HFFc6 (cell line): Measurements from ENCODE around the gene COX4I1. TPM values are rescaled to one million over a fixed set of nuclear protein-coding genes. Genes with fewer than 3 reads are reported as not detected.

Experiments
- DNase-seq: peaks from one replicate; pipeline ENCODE4 v3.0.0-alpha.2; 2018
- H3K27ac Mint-ChIP-seq: 2 replicates; pipeline ENCODE4 v1.8.0; 2020; ENCODE audit warnings: mild to moderate bottlenecking, mixed read lengths
- H3K27me3 Mint-ChIP-seq: 2 replicates; pipeline ENCODE4 v1.8.0; 2021; ENCODE audit warnings: mild to moderate bottlenecking, moderate library complexity, mixed read lengths; ENCODE audit not compliant: insufficient read depth
- H3K36me3 Mint-ChIP-seq: 2 replicates; pipeline ENCODE4 v1.8.0; 2021; ENCODE audit warnings: low read depth, mixed read lengths
- H3K4me1 Mint-ChIP-seq: 2 replicates; pipeline ENCODE4 v1.8.0; 2020; ENCODE audit warnings: low read depth, mixed read lengths
- H3K4me3 Mint-ChIP-seq: 2 replicates; pipeline ENCODE4 v1.8.0; 2020; ENCODE audit warnings: mild to moderate bottlenecking, moderate library complexity, mixed read lengths
- H3K9me3 Mint-ChIP-seq: 2 replicates; pipeline ENCODE4 v1.8.0; 2020; ENCODE audit warnings: mild to moderate bottlenecking, mixed read lengths
- CTCF ChIP-seq: fragments of 200-600 bp; sonication (generic); IDR thresholded peaks from 2 replicates; pipeline ENCODE4 v1.5.0; 2021; ENCODE audit warnings: antibody characterized with exemption, mild to moderate bottlenecking
- total RNA-seq, 6 experiments: library from RNA; stranded (reverse); fragmentation: NEBNext Ultra II Directional; extraction: Animal tissue kit (Norgen Biotek cat#: 25700); gene quantifications; 2 replicates in 1 of 6; 3 replicates in 5 of 6; pipeline ENCODE4 v1.2.3, GENCODE V29; 2021

COX4I1 gene
- total RNA-seq, 6 experiments from 2014 or later, result 427 to 518 (median 497) TPM

DNA sequence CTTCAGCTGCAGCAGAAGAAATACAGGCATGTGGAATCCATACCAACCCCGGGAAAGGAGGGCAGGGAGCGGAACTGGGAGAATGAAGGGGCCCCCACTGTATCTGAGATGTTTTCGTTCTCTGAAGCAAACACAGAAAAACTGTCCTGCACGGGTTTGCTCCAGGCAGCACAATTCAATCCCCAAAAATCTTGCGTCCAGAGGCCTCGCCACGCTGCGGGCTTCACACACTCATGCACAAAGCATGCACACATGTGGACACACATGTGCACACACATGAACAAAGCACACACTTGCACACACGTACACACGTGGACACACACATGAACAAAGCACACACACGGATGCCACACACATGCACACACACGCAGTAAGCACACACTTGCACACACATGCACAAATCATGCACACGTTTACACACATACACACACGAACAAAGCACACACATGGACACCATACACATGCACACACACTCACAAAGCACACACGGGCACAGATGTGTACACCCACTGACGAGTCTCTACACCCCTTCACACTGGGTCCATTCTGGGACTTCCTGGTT is 27.3 kb downstream of the COX4I1 start:
- DNase-seq, result no peak
- Mint-ChIP-seq H3K27me3 (peaks cover 37% of the 10 kb centered on the region), H3K36me3 (no peaks in the 10 kb centered on the region; the same call in 1 of the 2 replicates), H3K4me1 (no peaks in the 10 kb centered on the region), H3K27ac (no peak overlapping the region), H3K9me3 (no peaks in the 10 kb centered on the region), H3K4me3 (no peak overlapping the region)
- no peak for TF ChIP-seq CTCF

- TF ChIP-seq CTCF, result no peak
- Mint-ChIP-seq H3K4me1 (no peaks in the 10 kb centered on the region), H3K4me3 (no peak overlapping the region), H3K9me3 (peaks cover 6% of the 10 kb centered on the region; the same call in 1 of the 2 replicates), H3K36me3 (peaks cover 10% of the 10 kb centered on the region), H3K27me3 (peaks cover 47% of the 10 kb centered on the region), H3K27ac (no peak overlapping the region)
- DNase-seq, result no peak
Measured at GRCh38 chr16:85828166-85828565, 28.7 kb downstream of the COX4I1 start.

GRCh38 chr16:85829171-85829719 is 29.8 kb downstream of the COX4I1 start:
- DNase-seq, result no peak
- H3K4me3 Mint-ChIP-seq, result no peak overlapping the region
- H3K36me3 Mint-ChIP-seq, result peaks cover 10% of the 10 kb centered on the region
- TF ChIP-seq CTCF, result no peak
- peaks cover 47% of the 10 kb centered on the region for H3K27me3 Mint-ChIP-seq
- no peaks in the 10 kb centered on the region for H3K4me1 Mint-ChIP-seq
- H3K9me3 Mint-ChIP-seq, result peaks cover 11% of the 10 kb centered on the region
- H3K27ac Mint-ChIP-seq, result no peak overlapping the region

DNA sequence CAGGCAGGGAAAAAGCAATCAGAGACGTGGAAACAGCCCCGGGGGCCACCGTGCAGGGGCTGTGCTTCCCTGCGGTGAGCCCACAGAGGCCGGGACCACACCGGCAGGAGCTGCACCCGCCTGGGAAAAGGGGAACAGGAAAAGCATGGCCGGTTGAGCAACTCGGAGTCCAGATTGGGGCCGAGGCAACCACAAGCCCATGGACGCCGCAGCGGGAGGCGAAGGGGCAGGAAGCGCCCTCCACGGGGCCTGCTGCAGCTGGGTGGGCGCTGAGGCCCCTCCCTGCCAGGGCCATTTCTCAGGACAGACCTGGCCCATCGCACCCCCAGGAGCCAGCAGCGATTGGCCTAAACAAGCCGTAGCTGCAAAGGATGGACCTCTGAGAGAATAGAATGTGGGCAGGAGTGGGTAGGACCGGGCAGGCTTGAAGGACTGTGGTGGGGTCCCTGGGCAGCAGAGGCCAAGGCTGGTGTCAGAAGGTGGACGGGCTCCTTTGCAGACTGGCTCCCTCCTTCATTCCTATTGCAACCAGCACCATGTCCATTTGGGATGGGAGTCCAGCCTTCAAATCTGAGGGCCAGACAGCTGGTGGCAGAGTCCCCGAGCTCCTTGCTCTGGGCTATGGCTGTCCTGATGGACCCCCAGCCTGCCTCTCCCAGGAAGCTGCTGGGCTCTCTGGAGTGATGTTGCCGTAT is 30.4 kb downstream of the COX4I1 start:
- no peaks in the 10 kb centered on the region for H3K4me1 Mint-ChIP-seq
- no peak for DNase-seq
- no peak for TF ChIP-seq CTCF
- H3K27ac Mint-ChIP-seq, result no peak overlapping the region
- peaks cover 11% of the 10 kb centered on the region for H3K9me3 Mint-ChIP-seq
- H3K36me3 Mint-ChIP-seq, result peaks cover 10% of the 10 kb centered on the region
- peaks cover 47% of the 10 kb centered on the region for H3K27me3 Mint-ChIP-seq
- no peak overlapping the region for H3K4me3 Mint-ChIP-seq

DNA sequence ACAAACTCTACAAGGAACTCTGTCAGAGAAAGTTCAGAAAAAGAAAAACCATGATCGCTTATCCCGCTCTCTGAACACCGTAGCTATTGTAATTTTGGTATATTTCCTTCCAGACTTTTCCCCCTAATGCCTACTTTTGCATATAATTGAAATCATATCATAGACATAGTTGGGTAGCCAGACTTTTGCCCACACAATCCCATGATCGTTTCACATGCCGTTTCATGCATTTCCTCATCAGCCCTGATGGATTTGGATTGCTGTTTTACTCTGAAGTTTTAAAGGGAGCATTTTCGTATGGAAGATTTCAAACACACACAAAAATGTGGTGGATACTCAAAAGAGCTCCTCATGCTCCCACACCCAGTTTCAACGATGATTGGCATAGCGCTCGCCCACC is 31.3 kb downstream of the COX4I1 start:
- no peak for TF ChIP-seq CTCF
- Mint-ChIP-seq H3K27ac (no peak overlapping the region), H3K27me3 (peaks cover 46% of the 10 kb centered on the region), H3K36me3 (peaks cover 10% of the 10 kb centered on the region), H3K4me3 (no peak overlapping the region), H3K4me1 (no peaks in the 10 kb centered on the region), H3K9me3 (peaks cover 11% of the 10 kb centered on the region)
- DNase-seq, result no peak
